Nephron (organoid): ENCODE results near the gene TEKT5.
"Not testable (repeated sequence)": the region's sequence is repeated elsewhere in the genome, so short reads cannot be mapped to it uniquely, and the experiment has no call there.

Experiments
- H3K27ac Mint-ChIP-seq, 3 experiments: 2 replicates each; pipeline ENCODE4 v1.8.0; 2020; ENCODE audit warnings: mixed read lengths in 3 of 3, mild to moderate bottlenecking in 2 of 3, moderate library complexity in 1 of 3
- H3K27me3 Mint-ChIP-seq: 2 replicates; pipeline ENCODE4 v1.8.0; 2021; ENCODE audit warnings: low read depth, mild to moderate bottlenecking, moderate library complexity, mixed read lengths
- H3K36me3 Mint-ChIP-seq: 2 replicates; pipeline ENCODE4 v1.8.0; 2020; ENCODE audit warnings: low read depth, mixed read lengths
- H3K4me1 Mint-ChIP-seq: 2 replicates; pipeline ENCODE4 v1.8.0; 2020; ENCODE audit warnings: mixed read lengths
- H3K4me3 Mint-ChIP-seq, 3 experiments: 2 replicates each; pipeline ENCODE4 v1.8.0; 2020; ENCODE audit warnings: mild to moderate bottlenecking in 3 of 3, mixed read lengths in 3 of 3, moderate library complexity in 2 of 3
- H3K9me3 Mint-ChIP-seq: 2 replicates; pipeline ENCODE4 v1.8.0; 2020; ENCODE audit warnings: mixed read lengths
- TF ChIP-seq, protein P1 (sequence below), 3 experiments: fragments of 200-600 bp; sonication (generic); IDR thresholded peaks; one replicate each; pipeline ENCODE4 v1.5.0; 2021; ENCODE audit warnings: antibody characterized with exemption in 3 of 3; ENCODE audit not compliant: unreplicated experiment in 3 of 3

TEKT5 gene

DNA sequence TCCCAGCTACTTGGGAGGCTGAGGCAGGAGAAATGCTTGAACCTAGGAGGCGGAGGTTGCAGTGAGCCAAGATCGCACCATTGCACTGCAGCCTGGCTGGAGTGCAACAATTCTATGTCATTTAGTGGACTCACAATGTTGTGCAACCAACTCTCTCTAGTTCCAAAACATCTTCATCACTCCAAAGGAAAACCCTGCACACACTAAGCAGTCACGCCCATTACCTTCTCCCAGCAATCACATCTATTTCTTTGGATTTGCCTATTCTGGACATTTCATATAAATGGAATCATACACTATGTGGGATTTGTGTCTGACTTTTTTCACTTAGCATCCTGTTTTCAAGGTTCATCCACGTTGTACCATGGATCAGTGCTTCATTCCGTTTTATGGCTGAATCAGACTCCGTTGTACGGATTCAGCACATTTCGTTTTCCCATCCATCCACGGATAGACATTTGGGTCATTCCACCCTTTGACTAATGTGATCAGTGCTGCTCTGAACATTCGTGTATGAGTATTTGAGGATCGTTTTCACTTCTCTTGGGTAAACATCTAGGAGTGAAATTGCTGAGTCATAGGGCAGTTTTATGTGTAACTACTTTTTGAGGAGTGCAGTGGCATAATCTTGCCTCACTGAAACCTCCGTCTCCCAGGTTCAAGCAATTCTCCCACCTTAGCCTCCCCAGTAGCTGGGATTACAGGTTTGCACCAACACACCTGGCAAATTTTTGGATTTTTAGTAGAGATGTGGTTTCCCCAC lies 69.0 kb downstream of the TEKT5 start:
- Mint-ChIP-seq H3K4me1 (no peaks in the 10 kb centered on the region), H3K36me3 (no peaks in the 10 kb centered on the region), H3K27ac (no peak overlapping the region), H3K9me3 (no peaks in the 10 kb centered on the region), H3K27me3 (peaks cover 6% of the 10 kb centered on the region), H3K4me3 (no peak overlapping the region)
- TF ChIP-seq, protein P1, sequence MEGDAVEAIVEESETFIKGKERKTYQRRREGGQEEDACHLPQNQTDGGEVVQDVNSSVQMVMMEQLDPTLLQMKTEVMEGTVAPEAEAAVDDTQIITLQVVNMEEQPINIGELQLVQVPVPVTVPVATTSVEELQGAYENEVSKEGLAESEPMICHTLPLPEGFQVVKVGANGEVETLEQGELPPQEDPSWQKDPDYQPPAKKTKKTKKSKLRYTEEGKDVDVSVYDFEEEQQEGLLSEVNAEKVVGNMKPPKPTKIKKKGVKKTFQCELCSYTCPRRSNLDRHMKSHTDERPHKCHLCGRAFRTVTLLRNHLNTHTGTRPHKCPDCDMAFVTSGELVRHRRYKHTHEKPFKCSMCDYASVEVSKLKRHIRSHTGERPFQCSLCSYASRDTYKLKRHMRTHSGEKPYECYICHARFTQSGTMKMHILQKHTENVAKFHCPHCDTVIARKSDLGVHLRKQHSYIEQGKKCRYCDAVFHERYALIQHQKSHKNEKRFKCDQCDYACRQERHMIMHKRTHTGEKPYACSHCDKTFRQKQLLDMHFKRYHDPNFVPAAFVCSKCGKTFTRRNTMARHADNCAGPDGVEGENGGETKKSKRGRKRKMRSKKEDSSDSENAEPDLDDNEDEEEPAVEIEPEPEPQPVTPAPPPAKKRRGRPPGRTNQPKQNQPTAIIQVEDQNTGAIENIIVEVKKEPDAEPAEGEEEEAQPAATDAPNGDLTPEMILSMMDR (IDR thresholded peaks at IDR 0.05; ENCODE audit: unreplicated experiment in 3 of 3): no peak

DNA sequence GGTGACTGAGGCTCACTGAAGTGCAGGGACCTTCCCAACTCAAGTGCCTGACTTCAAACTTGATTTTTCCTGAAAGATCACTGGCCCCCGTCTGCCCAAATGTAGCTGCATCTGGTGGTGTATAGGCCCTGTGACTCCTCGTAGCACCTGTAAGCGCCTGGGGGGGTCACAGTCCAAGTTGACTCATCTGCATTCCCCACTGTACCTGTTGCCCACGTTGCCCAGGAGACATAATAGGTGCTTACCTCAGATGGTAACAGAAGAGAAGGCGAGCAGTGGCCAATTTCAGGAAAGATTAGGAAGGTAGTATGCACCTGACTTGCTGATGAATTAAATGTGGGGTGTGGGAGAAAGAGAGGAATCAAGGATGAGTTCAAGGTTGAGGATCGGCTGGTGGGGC lies 70.2 kb downstream of the TEKT5 start:
- Mint-ChIP-seq H3K4me1 (peaks cover 5% of the 10 kb centered on the region), H3K27ac (no peak overlapping the region), H3K9me3 (no peaks in the 10 kb centered on the region), H3K4me3 (no peak overlapping the region), H3K36me3 (no peaks in the 10 kb centered on the region), H3K27me3 (peaks cover 6% of the 10 kb centered on the region)
- TF ChIP-seq, protein P1 (IDR thresholded peaks at IDR 0.05; ENCODE audit: unreplicated experiment in 3 of 3): no peak

DNA sequence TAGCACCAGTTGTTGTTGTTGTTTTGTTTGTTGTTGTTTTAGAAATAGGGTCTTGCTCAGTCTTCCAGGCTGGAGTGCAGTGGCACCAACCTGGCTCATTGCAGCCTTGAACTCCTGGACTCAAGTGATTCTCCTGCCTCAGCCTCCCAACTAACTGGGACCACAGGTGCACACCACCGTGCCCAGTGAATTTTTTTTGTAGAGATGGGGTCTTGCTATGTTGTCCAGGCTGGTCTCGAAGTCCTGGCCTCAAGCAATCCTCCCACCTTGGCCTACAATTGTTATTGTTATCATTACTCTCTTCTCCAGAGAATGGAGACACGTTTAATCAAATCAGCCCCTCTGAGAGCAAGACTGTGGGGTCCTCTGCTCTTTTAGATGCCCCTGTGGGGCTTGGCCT lies 71.7 kb downstream of the TEKT5 start:
- Mint-ChIP-seq H3K27me3 (peaks cover 11% of the 10 kb centered on the region), H3K9me3 (no peaks in the 10 kb centered on the region), H3K4me1 (peaks cover 12% of the 10 kb centered on the region), H3K27ac (peak overlapping the region in 1 of 3 experiments; percentile 37), H3K4me3 (no peak overlapping the region), H3K36me3 (no peaks in the 10 kb centered on the region)
- TF ChIP-seq, protein P1 (IDR thresholded peaks at IDR 0.05; ENCODE audit: unreplicated experiment in 3 of 3): no peak

DNA sequence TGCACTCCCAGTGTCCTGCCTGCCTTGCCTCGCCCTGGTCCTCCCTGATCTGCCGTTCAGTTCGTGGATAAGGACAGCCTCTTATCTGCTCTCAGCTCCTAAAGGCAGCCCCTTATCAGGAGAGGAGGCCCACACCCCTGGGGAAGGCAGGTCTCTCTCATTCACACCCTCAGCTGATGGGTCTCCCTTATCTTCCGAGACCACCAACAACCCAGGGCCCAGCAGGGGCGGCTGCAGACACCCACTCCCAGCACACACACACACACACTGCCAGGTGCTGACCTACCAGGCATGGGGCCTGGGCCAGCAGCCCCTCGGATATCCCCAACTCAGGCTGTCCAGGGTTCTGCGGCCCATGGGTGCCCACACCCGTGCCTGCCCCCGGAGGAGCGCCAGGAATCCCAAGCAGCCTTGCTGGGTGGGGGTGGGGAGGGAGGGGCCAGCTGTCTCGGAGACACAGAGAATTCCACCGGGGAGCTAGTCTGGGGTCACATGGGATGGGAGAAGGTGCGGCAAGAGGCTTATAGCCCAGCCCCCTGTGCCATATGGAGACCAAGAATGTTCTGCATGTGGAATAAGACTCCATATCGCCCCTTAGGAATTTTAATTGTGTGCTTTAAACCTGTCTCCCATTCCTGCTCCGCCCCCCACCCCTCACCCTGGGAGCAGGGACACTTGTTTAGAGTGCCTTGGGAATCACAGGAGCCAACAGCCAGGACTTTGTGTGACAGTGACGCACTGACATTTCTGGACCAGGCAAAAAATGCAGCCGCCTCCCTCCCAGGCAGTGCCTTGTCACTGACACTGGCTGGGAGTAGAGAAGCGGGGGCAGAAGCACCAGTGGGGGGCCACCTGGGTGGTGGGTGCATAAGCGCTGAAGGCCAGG lies 72.5 kb downstream of the TEKT5 start:
- peak overlapping the region in 1 of 3 experiments; percentile 49 for H3K4me3 Mint-ChIP-seq
- H3K27ac Mint-ChIP-seq: no peak overlapping the region
- H3K36me3 Mint-ChIP-seq: no peaks in the 10 kb centered on the region
- H3K9me3 Mint-ChIP-seq: no peaks in the 10 kb centered on the region
- H3K27me3 Mint-ChIP-seq: peaks cover 17% of the 10 kb centered on the region
- peaks cover 20% of the 10 kb centered on the region for H3K4me1 Mint-ChIP-seq
- TF ChIP-seq, protein P1 (IDR thresholded peaks at IDR 0.05; ENCODE audit: unreplicated experiment in 3 of 3): no peak

DNA sequence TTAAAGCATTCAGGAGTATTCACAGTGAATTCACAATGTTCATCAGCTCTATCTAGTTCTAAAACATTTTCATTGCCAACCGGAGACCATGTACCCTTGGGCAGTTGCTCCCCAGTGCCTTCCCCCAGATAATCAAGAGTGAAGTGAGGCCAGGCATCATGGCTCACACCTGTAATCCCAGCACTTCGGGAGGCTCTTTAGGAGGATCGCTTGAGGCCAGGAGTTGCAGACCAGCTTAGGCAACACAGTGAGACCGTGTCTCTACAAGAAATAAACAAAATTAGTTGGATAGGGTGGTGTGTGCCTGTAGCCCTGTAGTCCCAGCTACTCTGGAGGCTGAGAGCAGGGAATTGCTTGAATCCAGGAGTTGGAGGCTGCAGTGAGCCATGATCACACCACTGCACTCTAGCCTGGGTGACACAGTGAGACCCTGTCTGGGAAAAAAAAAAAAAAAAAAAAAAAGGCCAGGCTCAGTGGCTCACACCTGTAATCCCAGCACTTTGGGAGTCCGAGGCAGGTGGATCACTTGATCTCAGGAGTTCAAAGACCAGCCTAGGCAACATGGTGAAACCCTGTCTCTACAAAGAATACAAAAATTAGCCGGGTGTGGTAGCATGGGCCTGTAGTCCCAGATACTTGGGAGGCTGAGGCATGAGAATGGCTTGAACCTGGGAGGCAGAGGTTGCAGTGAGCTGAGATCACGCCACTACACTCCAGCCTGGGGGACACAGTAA lies 73.3 kb downstream of the TEKT5 start:
- H3K9me3 Mint-ChIP-seq, H3K4me3 Mint-ChIP-seq, H3K36me3 Mint-ChIP-seq, H3K27ac Mint-ChIP-seq: not testable (repeated sequence)
- Mint-ChIP-seq H3K27me3 (peaks cover 17% of the 10 kb centered on the region), H3K4me1 (peaks cover 25% of the 10 kb centered on the region)

DNA sequence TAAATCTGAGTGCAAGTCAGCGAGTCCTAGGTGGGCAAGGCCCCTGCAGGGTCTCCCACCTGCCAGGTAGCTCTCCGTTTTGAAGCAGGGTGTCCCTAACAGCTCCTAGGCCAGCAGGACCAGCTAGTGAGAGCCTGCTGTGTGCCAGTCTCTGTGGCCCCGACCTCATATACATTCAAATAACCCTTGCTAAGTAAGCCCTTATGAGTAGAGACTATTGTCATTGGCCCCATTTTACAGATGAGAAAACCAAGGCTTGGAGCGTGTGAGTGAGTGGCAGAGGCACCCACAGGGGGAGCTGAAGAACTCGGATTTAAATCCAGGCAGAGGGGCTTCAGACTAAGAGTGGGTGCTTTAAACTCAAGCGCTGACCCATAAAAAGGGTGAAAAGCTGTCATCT lies 74.6 kb downstream of the TEKT5 start:
- TF ChIP-seq, protein P1 (IDR thresholded peaks at IDR 0.05; ENCODE audit: unreplicated experiment in 3 of 3): no peak
- H3K9me3 Mint-ChIP-seq: no peaks in the 10 kb centered on the region
- H3K4me3 Mint-ChIP-seq: no peak overlapping the region
- no peaks in the 10 kb centered on the region for H3K36me3 Mint-ChIP-seq
- H3K27ac Mint-ChIP-seq: peak overlapping the region in 1 of 3 experiments; percentile 13
- peaks cover 17% of the 10 kb centered on the region for H3K27me3 Mint-ChIP-seq
- peaks cover 30% of the 10 kb centered on the region for H3K4me1 Mint-ChIP-seq
